Tibial nerve (tissue), 4 donors: Measurements from ENCODE around the gene EMX1. TPM values are rescaled to one million over a fixed set of nuclear protein-coding genes. Genes with fewer than 3 reads are reported as not detected.
"Not testable (repeated sequence)": the region's sequence is repeated elsewhere in the genome, so short reads cannot be mapped to it uniquely, and the experiment has no call there.

ENCODE experiments used
- DNase-seq, 2 donors: peaks; one replicate each; pipeline ENCODE4 v3.0.0-alpha.2; 2019; ENCODE audit warnings: low spot score in 2 of 2
- H3K27ac ChIP-seq, 4 donors: fragments of 200-600 bp; sonication (generic) in 3 of 4; one replicate each; pipeline ENCODE4 v1.5.1; 2017 to 2019; ENCODE audit warnings: mild to moderate bottlenecking in 1 of 4
- H3K27me3 ChIP-seq, 2 donors: fragments of 200-600 bp; sonication (generic) in 1 of 2; one replicate each; pipeline versions ENCODE4 v1.5.1 to v1.6.0; 2017 to 2019
- H3K36me3 ChIP-seq, 3 donors: fragments of 200-600 bp; sonication (generic); one replicate each; pipeline ENCODE4 v1.5.1; 2018 to 2019
- H3K4me1 ChIP-seq, 4 donors: fragments of 200-600 bp; sonication (generic) in 3 of 4; one replicate each; pipeline ENCODE4 v1.5.1; 2017 to 2019
- H3K4me3 ChIP-seq, 4 donors: fragments of 200-600 bp; sonication (generic) in 3 of 4; one replicate each; pipeline ENCODE4 v1.5.1; 2017 to 2019; ENCODE audit warnings: mild to moderate bottlenecking in 1 of 4, moderate library complexity in 1 of 4
- H3K9me3 ChIP-seq, 4 donors: fragments of 200-600 bp; sonication (generic) in 3 of 4; one replicate each; pipeline ENCODE4 v1.5.1; 2017 to 2019
- CTCF ChIP-seq, 5 experiments: fragments of 200-600 bp in 3 of 5; fragments of 450-650 bp in 2 of 5; sonication (generic) in 3 of 5; IDR thresholded peaks; one replicate each; pipeline ENCODE4 v1.5.1; 2016 to 2019; ENCODE audit warnings: antibody characterized with exemption in 5 of 5, mild to moderate bottlenecking in 3 of 5, moderate library complexity in 2 of 5
- EP300 ChIP-seq, 2 donors: sonication (generic); formaldehyde crosslinking; IDR thresholded peaks; one replicate each; pipeline ENCODE4 v1.6.1; 2017; ENCODE audit warnings: antibody characterized with exemption in 2 of 2, mild to moderate bottlenecking in 1 of 2
- POLR2A ChIP-seq, 2 donors: fragments of 450-650 bp; IDR thresholded peaks; one replicate each; pipeline ENCODE4 v1.6.1; 2017; ENCODE audit warnings: antibody characterized with exemption in 2 of 2, mild to moderate bottlenecking in 2 of 2, moderate library complexity in 2 of 2
- WGBS, 2 donors: methylation state at CpG; one replicate each; pipeline ENCODE4 v1.1.5; 2018; 5-methylcytosine and 5-hydroxymethylcytosine counted together
- total RNA-seq, 4 donors: library from RNA; depleted of rRNA; stranded (reverse); fragments of >200 nt; gene quantifications; one replicate each; pipeline ENCODE4 v1.1.0, GENCODE V29; 2016

Gene EMX1
- total RNA-seq, 4 donors from 2014 or later = not detected

GRCh38 chr2:72900191-72900825, 17.0 kb upstream of the EMX1 start:
- WGBS, 2 donors = 68 to 72% methylated on average over 5 of the region's 5 CpGs
- TF ChIP-seq EP300 (IDR thresholded peaks at IDR 0.05) = no peak
- TF ChIP-seq POLR2A (IDR thresholded peaks at IDR 0.05) = no peak
- TF ChIP-seq CTCF (IDR thresholded peaks at IDR 0.05) = no peak

GRCh38 chr2:72901426-72901825, 15.9 kb upstream of the EMX1 start:
- H3K27ac ChIP-seq = no peak overlapping the region
- DNase-seq = no peak
- TF ChIP-seq POLR2A (IDR thresholded peaks at IDR 0.05) (no peak), EP300 (IDR thresholded peaks at IDR 0.05) (no peak), CTCF (IDR thresholded peaks at IDR 0.05) (no peak)
- H3K27me3 ChIP-seq = peaks cover 0 to 77% of the 10 kb centered on the region in 2 donors
- no peaks in the 10 kb centered on the region for H3K4me1 ChIP-seq
- 39 to 50% methylated on average over 3 of the region's 3 CpGs for WGBS, 2 donors
- no peak overlapping the region for H3K4me3 ChIP-seq
- H3K36me3 ChIP-seq = no peaks in the 10 kb centered on the region
- peaks cover 0 to 4% (median 0%) of the 10 kb centered on the region in 4 donors for H3K9me3 ChIP-seq

More at GRCh38 chr2:72900191-72900825, 17.0 kb upstream of the EMX1 start:
- H3K4me3 ChIP-seq = no peak overlapping the region
- no peak overlapping the region for H3K27ac ChIP-seq
- peaks cover 0 to 7% (median 0%) of the 10 kb centered on the region in 4 donors for H3K4me1 ChIP-seq
- no peaks in the 10 kb centered on the region for H3K36me3 ChIP-seq
- H3K27me3 ChIP-seq = peaks cover 0 to 77% of the 10 kb centered on the region in 2 donors
- DNase-seq = no peak
- no peaks in the 10 kb centered on the region for H3K9me3 ChIP-seq

- not testable (repeated sequence) for DNase-seq, H3K4me3 ChIP-seq, H3K36me3 ChIP-seq, H3K27ac ChIP-seq, H3K9me3 ChIP-seq, H3K4me1 ChIP-seq
- peaks cover 0 to 95% of the 10 kb centered on the region in 2 donors for H3K27me3 ChIP-seq
- WGBS, 2 donors = 89% methylated on average over 13 of the region's 13 CpGs
Measured at GRCh38 chr2:72907369-72907768, 9.9 kb upstream of the EMX1 start.

- WGBS, 2 donors = 86 to 88% methylated on average over 3 of the region's 3 CpGs
- Histone ChIP-seq H3K27ac (no peak overlapping the region), H3K4me1 (no peaks in the 10 kb centered on the region), H3K4me3 (no peak overlapping the region), H3K36me3 (no peaks in the 10 kb centered on the region), H3K9me3 (peaks cover 0 to 6% (median 0%) of the 10 kb centered on the region in 4 donors), H3K27me3 (peaks cover 0 to 95% of the 10 kb centered on the region in 2 donors)
- no peak for TF ChIP-seq EP300 (IDR thresholded peaks at IDR 0.05)
- TF ChIP-seq POLR2A (IDR thresholded peaks at IDR 0.05) = no peak
- TF ChIP-seq CTCF (IDR thresholded peaks at IDR 0.05) = no peak
- no peak for DNase-seq
Measured at GRCh38 chr2:72908741-72909140, 8.6 kb upstream of the EMX1 start.

GRCh38 chr2:72911256-72911655, 6.1 kb upstream of the EMX1 start:
- Histone ChIP-seq H3K4me1 (peaks cover 0 to 17% (median 12%) of the 10 kb centered on the region in 4 donors), H3K36me3 (no peaks in the 10 kb centered on the region), H3K27me3 (peaks cover 3 to 100% of the 10 kb centered on the region in 2 donors), H3K4me3 (no peak overlapping the region), H3K9me3 (peaks cover 0 to 4% (median 0%) of the 10 kb centered on the region in 4 donors), H3K27ac (no peak overlapping the region)
- 27 to 53% methylated on average over 1 of the region's 1 CpG for WGBS, 2 donors
- TF ChIP-seq EP300 (IDR thresholded peaks at IDR 0.05) (no peak), CTCF (IDR thresholded peaks at IDR 0.05) (no peak), POLR2A (IDR thresholded peaks at IDR 0.05) (no peak)
- no peak for DNase-seq
